Hematopoietic multipotent progenitor cell treated with erythropoietin and hydrocortisone succinate and interleukin-3 and kit ligand, for 8 days (in vitro differentiated cells): ENCODE measurements around the gene FRAS1.
"Not testable (repeated sequence)": the region's sequence is repeated elsewhere in the genome, so short reads cannot be mapped to it uniquely, and the experiment has no call there.

Source experiments
- DNase-seq: peaks from one replicate; pipeline ENCODE4 v3.0.0-alpha.2; 2015

The FRAS1 gene

DNA sequence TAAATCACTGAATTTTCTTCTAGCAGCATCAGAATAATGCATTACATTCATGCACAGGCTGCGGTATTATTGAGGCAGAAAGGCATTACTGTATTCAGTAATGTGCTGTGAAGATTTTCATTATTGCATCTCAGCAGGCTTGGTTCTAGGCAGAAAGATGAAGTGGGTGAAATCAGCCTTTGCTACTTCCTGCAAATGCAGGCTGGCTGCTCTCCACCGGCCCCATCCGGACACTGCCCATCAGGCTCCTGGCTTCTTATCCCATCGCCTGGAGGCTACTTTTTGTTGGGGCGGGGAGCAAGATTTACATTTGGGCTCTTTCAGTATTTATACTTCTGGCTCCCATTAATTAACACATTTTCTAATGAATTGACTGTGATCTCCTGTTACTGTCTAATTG lies 117.8 kb downstream of the FRAS1 start:
- no peak for DNase-seq

DNA sequence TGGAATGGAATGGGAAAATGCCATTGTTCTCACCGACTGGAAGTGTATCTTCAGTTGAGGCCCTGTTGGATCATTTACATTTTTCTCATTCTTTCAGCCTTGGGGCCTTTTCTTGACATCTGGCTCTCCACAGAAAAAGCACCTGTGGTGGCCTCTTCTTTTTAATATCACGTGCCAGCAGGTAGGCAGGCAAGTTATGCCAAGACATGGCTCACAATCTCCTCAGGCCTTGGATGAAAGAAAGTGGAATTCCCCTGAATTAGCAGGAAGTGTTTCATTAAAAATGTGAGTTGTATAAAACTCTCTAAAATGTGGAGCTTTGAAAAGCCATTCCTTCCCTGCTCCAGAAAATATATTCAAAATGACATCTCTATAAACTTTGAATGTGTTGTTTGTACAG lies 122.1 kb downstream of the FRAS1 start:
- DNase-seq: no peak

DNA sequence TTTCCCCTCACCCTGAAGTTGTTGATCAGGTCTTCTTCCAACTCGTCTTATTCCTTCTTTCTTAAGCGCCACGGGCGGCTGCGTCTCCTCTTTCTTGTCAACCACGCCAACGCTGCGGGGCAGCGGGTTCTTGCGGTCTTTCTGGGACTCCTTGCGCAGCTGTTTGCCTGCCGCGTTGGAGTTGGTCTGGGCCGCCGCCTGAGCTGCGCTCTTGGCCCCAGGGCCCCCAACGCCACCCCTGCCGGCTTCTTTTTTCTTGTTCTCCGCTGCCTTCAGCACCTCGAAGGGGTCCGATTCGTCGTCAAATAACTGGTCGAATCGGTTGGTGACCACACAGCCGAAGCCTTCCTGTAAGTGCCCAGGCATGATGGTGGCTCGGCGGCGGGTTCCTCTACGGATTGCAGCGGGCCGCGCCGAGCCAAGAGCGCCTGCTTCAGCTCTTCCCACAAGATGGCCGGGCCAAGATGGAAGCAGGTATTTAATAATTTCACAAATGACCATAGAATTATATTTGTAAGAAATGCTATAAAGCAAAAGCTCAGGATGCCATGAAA lies 124.6 kb downstream of the FRAS1 start:
- DNase-seq: not testable (repeated sequence)

DNA sequence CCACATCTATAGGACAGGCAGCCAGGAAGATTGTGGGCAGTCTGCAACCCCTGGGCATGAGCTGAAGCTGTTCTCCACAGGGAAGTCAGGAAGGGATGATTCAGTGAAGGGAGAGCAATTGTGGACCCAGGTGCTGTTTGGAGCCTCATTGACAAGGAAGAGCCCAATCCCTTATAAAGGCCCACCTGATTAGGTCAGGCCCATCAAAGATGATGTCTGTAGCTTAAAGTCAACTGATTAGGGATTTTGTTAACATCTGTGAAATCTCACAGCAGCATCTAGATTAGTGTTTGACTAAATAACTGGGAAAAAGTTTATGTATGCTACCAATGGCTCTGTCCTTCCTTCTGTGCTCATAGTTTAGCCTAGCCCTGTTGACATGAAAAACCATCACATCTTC lies 127.5 kb downstream of the FRAS1 start:
- DNase-seq: no peak

DNA sequence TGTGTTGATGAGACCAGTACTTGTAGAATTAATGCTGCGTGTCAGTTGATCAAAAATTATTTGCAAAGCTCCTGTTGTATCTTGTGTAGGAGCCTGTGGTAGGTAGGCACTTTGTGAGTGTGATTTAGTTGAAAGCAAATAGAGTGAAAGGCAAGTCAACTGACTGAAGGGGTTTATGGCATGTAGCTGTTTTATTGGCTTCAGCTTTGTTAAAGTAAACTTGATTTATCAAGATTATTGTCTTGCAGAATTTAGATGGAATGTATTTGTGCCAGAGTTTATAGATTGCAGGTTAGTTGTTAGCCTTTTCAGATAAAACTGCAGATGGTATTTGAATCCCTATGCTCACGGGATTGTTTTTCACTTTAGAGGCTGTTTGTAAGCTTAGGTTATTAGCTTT lies 128.0 kb downstream of the FRAS1 start:
- DNase-seq: no peak

DNA sequence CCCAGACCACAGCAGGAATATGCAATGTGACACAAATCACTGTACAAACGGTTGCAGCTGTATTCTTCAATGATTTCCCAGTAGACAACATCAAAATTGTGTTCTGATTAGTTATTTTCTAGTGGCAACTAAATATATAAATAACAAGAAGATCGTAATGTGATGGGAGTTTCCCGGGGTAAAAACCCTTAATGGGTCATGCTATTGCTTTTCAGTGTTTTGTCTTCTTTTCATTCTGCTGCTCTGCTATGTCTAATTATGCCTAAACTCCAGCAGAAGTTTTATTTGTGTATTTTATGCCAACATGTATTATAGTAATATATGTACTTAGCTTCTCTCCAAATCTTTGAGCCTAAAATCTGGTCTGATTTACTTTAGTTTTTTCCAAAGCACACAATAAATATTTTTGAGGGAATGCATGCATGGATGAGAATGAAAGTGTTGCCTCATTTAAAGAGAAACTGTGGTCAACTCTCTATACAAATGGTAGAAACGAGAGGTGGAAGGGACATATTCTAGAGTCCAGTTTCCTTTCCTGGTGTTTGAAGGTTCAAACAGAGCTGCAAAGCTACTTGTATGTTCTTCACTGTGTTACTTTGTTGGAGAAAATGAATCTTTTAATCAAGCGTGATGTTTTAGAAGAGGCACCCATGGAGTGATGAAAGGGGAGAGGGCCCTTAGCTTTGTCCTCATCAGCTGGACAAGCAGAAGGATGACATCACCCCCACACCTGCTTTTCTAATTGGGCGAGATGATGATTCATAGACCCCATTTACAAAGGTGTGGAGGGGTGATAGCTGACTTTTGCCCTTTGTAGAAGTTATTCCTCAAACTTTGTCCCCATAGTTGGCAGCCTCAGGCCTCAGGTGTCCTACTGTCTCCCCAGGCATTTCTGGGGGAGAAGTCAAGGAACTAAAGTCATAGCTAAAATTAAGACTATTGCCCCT lies 129.7 kb downstream of the FRAS1 start:
- DNase-seq: no peak

DNA sequence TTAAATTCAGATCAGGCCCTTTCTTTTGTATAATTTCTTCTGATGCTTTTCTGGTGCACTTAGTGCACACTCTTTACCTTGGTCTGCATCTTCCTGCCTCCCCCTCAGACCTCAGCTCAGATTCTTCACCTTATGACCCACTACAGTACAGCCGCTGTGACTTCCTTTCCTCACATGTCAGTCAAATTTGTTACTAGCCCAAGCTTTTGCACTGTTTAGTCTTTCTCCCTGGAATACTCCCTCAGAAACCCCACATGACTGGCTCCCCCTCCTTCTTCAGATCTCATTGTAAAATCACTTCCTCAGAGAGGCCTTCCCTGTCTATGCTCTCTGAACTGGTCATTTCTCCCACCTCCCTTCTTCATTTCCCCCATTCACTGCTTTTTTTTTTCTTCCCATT lies 132.9 kb downstream of the FRAS1 start:
- no peak for DNase-seq

DNA sequence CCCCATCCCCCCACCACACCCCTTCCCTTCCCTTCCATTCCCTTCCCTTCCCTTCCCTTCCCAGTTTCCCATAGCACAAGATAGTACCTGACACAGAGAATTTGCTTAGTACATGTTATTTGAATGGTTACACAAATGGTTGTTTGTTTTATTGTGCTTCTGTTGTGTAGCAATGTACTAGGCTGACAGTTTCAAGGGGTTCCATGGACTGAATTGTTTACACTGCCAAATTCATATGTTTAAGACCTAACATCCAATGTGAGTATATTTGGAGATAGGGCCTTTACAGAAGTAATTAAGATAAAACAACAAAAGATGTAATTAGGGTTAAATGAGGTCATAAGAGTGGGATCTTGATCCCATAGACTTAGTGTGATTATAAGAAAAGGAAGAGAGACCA lies 133.5 kb downstream of the FRAS1 start:
- DNase-seq: no peak

DNA sequence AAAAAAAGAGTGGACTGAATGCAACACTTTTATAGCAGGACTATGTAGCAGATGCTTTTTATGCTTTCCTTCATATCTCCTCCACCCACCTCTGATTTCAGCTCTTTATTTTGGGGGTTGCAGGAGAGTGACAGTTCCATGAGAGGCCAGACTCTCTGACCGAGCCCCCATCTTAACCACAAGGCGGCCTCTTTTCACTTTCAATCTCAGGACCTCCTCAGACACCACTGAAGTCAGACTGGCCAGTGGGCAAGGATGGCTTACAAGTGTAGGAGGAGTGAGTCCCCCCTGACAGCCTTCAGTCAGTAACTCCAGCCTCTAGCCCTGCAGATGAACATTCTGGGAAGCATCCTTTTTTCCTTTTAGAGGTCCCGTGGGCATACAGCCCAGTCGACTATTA lies 140.8 kb downstream of the FRAS1 start:
- no peak for DNase-seq

DNA sequence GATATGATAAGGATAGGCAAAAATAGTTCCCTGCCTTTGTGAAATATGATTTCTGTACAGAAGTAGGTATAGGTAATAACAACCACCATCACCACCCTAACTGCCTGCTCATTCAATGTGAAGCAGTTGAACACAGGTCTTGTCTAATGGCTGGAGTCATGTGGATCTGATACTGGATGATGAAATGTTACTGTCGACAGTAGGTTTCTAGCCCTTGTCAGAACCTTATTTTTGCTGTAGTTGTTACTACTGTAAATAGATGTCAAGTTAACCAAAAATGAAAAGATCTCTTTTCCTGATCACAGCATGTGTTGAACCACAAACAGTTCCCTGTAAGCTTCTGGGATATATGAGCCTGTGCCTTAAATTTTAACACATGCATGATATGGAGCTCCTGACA lies 142.9 kb downstream of the FRAS1 start:
- DNase-seq: no peak

DNA sequence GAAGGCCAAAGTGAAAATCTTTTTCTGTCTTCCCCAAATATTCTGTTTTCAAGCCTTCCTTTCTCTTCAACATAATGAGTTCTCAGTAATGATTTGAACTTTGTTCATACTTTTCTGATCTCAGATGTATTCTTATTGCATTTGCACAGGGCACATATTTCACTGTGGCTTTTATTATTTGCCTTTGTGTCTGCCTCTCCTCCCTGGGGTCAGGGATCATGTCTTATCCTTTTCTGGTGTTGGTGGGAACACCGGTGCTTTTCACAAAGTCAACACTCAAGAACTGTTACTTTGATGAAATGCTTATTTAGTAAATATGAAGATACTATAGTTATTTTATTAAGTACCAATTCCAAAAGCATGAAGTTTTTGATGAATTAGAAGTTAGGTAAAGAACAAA lies 143.8 kb downstream of the FRAS1 start:
- no peak for DNase-seq

DNA sequence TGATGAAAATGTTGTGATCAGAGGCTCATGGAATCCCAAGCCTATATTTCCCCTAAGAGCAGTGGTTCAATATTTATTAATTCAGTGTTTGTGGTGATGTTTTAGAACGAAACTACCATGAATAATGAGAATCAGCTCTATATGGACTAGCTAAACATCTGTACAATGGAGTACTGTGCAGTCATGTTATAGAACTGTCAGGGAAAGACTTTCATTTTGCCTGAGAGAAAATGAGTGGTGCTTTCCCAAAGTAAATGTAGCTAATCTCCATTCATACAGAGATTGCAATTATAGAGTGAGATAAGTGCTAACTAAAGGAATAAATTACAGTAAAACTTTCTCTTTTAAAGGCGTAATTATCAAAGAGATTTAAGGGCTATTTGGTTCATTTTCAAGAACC lies 147.1 kb downstream of the FRAS1 start:
- no peak for DNase-seq

DNA sequence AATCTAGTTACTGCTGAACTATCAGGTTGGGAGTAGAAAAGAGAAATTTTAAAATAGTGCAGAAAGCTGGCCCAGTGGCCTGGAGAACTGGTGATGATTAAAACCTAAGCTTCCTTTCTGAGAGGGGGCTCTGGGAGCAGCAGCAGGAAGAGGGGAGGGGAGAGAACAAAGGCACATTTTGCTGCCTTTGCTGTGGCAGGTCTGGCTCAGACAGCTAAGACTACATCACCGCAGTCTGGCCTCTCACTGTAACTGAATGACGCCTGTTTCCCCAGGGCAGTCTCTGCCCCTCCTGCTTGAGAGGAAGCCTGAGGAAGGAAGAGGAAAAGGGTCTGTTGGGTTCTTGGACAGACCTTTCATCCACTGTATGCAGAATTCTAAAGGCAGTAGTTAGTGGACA lies 148.5 kb downstream of the FRAS1 start:
- DNase-seq: no peak

DNA sequence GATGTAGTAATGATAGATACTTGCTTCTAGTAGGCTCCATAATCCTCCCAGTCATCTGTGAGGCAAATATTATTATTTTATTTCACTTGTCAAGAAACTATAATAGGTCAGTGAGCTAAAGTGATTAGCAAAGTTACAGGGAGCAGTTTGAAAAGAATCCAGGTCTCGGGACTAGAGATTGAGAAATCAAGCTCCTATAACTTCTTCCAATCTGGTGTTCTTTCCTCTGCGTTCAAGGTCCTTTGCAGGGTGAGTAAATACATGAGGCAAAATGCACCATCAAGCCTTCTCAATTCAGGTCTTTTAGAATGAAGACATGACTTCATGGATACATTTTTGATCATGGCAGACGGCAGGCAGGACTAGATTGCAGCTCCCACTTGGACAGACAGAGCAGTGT lies 150.4 kb downstream of the FRAS1 start:
- DNase-seq: no peak

DNA sequence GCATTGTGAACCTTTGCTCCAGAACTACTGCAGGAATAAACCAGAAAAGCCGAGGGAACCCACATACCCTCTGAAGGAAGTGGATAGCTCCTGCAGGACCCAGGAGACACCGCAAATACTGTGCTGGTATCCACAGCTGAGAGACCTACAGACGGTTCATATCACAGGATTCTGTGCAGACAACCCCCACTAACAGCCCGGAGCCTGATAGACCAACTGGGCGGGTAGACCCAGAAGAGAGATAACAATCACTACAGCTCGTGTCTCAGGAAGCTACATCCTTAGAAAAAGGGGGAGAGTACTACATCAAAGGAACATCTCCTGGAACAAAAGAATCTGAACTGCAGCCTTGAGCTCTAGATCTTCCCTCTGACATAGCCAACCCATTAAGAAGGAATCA lies 150.8 kb downstream of the FRAS1 start:
- DNase-seq: no peak

DNA sequence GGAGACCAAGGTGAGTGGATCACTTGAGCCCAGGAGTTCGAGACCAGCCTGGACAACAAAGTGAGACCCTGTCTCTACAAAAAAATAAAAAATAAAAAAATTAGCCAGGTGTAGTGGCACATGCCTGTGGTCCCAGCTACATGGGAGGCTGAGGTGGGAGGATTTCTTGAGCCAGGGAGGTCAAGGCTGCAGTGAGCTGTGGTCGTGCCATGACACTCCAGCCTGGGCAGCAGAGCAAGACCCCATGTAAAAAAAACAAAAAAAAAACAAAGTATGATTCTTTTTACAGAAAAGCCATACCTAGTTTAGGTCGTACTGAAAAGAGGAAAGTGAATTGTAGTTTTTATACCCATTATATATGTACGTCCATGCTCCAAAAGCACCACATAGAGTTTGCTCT lies 151.8 kb downstream of the FRAS1 start:
- not testable (repeated sequence) for DNase-seq

DNA sequence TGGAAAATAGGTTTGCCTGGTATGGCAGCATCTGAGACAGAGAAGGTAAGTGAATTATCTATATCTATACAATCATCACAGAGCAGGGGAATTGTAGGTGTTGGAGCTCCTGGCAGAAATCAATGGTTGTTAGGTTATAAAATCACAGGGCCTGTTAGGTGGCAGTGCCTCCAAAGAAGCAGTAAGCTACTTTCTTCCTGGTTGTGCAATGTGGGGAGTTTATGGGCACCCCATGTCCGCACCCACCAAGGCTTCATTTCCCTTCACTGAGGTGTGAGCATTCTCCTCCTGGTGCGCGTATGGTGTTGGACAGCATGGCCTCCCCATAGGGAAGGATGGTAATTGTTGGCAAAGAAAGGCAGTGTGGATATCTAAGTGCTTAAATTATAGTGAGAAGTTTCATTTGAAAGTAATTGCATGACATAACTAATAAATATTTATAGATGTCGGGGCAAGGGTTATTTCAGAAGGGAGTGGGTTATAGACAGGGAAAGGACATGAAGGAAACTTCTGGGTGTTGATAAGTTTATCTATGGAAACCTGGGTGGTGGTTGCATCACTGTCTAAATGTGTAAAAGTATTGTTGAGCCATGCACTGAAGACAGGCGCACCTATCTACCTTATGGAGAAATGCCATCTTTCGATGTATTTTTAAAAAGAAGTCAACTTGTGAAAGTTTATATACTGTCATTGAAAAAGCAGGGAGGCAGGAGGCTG lies 153.7 kb downstream of the FRAS1 start:
- no peak for DNase-seq

DNA sequence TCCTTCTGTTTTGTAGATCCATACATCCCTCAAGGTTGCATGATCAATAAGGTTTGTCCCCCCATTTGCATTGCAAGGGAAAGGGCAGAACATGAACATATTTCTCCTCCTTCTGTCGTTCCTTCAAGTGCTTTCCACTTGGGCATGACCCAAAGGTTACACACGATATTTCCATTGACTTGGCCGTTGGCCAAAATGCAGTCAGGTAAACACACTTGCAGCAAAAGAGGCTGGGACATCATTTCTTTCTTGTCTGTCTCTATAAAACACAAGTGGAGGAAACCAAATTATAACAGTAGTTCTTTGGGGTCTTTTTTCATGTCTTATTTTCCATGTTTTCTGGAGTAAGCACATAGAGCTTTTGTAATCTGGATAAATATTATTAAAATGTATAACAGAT lies 156.1 kb downstream of the FRAS1 start:
- no peak for DNase-seq

DNA sequence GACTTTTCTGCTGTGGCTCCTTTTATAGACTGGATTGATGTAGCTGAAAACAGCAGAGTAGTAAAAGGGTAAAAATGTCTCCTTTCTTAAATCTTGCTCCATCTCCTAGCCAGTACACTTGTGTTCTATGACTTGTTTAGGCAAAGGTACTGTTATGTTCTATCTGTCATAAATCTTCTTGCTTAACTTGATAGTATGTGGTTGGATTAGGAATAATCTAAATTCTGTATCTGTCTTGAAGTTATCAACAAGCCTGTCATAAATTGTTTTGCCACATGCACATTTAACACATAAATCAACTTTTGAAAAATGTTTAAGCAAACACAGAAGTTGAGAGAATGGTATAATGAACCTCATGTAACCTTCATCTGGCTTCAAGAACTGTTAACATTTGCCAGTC lies 157.0 kb downstream of the FRAS1 start:
- DNase-seq: no peak

DNA sequence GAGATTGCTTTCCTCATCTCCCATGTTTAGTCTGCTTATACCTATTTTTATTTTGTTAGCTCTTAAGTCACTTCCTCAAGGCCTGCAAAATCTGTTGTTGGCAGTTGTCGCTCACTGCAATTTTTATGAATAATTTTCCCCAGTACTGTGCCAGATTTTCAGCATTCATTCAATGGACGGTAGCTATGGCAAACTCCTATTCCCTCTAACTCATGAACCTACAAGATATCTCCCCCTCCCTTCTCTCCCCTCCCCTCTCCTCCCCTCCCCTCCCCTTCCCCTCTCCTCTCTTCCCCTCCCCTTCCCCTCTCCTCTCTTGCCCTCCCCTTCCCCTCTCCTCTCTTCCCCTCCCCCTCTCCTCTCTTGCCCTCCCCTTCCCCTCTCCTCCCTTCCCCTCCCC lies 160.4 kb downstream of the FRAS1 start:
- DNase-seq: no peak

DNA sequence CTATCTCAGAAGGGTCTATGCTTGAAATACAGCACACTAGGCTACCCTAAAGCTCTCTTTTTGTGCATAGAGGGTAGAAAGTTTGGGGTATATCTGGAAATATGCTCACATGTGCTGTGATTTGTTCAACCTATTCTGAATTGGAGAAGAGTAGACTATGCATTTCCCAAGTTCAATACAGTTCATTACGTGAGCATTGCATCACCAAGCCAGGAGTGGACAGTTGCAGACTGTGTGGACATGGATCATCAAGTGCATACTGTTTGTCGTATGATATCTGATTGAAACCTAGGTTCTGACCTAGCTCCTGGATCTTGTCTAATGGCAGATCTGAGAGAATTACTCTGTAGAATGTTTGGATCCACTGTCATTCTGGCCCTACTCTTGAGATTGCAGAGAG lies 161.1 kb downstream of the FRAS1 start:
- no peak for DNase-seq

DNA sequence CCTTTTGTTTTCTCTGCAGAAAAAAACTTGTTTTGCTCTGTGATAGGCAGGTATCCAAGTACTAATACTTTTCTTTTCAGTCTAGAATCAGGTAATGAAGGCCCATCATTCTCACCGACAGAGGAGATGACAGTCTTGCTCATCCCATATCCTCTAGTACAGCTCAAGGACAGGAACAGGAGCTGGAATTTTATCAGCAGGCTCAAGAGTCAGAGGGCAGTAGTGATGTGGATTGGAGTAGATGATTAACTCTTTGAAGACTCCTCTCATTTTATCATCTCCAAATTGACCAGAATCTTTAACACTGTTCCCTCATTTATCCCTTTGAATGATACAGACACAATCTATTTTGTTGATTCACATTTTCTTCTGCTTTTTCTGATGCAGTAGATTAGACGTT lies 162.7 kb downstream of the FRAS1 start:
- no peak for DNase-seq

DNA sequence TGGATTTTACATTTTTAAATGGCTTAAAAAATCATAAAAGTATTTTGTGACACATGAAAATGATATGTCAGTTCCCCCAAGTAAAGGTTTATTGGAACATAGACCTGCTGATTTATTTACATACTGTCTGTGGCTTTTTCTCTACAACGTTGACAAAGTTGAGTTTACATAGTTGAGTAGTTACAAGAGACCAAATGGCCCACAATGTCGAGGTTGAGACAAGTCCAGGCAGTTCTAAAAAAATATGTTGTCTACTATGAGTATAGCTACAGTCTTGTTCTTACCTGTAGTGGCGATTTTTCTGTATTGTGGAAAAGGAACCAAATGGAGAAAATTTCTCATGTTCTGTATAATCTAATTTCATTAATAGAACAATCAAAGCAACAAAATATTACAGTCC lies 163.2 kb downstream of the FRAS1 start:
- no peak for DNase-seq

DNA sequence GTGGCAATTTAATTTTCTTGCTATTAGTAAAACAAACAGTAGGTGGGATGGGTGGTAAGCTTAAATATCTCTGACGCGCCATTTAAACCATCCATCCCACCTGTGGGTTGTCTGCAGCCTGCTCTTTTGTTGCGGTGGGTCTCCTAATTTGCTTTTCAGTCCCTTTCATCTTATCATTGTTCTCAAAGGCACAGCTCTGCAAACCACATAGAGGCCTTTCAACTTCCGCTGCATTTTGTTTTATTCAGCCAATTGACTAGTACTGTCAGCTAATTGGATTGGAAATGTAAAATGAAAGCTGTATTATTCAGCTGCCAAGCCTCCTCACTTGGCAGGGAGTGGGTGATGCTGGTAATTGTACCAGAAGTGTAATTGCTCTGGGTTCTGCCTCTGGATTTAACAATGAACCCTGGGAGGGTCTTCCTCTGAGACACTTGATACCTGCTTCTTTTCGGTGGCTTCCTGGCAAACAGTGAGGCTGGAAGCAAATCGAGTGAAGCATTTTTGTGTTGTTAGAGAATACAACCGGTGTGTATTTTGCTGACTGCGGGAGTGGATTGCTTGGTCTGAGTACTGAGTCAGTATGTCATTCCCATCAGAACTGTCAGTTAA lies 165.6 kb downstream of the FRAS1 start:
- DNase-seq: no peak
